ENCODE results near the gene YBX3.
A peak's percentile ranks its signal among the peaks of the same experiment; 100 is the strongest.

DNA sequence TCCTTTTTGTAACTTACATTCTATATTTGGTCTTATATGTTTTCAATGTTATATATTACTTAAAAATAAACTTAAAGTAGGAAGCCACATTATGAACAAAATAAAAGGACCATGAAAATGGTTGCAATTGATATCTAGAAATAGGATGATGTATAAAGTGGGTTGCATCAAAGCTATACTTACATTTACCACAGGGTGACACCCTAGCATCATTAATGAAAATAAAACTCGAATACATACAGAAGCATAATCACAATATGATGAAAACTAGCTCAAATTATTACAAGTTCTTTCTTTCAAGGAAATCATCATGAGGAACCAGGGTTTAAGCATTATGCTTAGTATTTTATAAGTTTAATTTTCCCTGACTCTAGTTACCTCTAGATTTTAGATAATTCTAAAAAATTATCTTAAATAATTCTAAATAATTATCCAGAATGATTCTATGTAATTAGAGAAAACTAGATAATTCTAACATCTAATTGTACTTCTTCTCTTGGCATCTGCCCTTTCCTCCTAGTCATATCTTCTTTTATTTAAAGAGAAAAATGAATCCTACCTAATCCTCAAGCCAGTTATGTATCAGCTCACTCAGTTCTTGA, 48.1 kb upstream of the YBX3 start:
- TF ChIP-seq CTCF (IDR thresholded peaks at IDR 0.05; ENCODE audit: low read length) (peak; percentile 46), EZH2 (optimal IDR thresholded peaks at IDR 0.05; ENCODE audit: low read depth, low read length) (no peak)
